Measurements from ENCODE around the gene FARP1.

The FARP1 gene

GRCh38 chr13:98473135-98473787 lies 330.4 kb downstream of the FARP1 start:
- Histone ChIP-seq H3K4me1 (no peaks in the 10 kb centered on the region), H3K9ac (no peak overlapping the region), H3K36me3 (ENCODE audit: control insufficient read depth, insufficient read depth, low read length) (no peaks in the 10 kb centered on the region), H3K4me2 (ENCODE audit: low read length) (no peak overlapping the region), H3K4me3 (ENCODE audit: low read depth, low read length) (no peak overlapping the region), H2AFZ (no peak overlapping the region), H3K27me3 (ENCODE audit: control insufficient read depth, insufficient read depth, low read length) (no peaks in the 10 kb centered on the region), H3K79me2 (peaks cover 12% of the 10 kb centered on the region), H3K27ac (no peak overlapping the region), H3K9me3 (ENCODE audit: control insufficient read depth, low read length) (no peaks in the 10 kb centered on the region)
- TF ChIP-seq CTCF (IDR thresholded peaks at IDR 0.05): no peak

- Histone ChIP-seq H3K9me3 (ENCODE audit: control insufficient read depth, low read length) (no peaks in the 10 kb centered on the region), H3K4me3 (ENCODE audit: low read depth, low read length) (no peak overlapping the region), H3K27ac (no peak overlapping the region), H3K36me3 (ENCODE audit: control insufficient read depth, insufficient read depth, low read length) (no peaks in the 10 kb centered on the region), H2AFZ (no peak overlapping the region), H3K9ac (no peak overlapping the region), H3K4me1 (no peaks in the 10 kb centered on the region), H3K27me3 (ENCODE audit: control insufficient read depth, insufficient read depth, low read length) (no peaks in the 10 kb centered on the region), H3K79me2 (peaks cover 12% of the 10 kb centered on the region), H3K4me2 (ENCODE audit: low read length) (no peak overlapping the region)
- TF ChIP-seq CTCF (IDR thresholded peaks at IDR 0.05): no peak
Observed at GRCh38 chr13:98473788-98474144, 330.9 kb downstream of the FARP1 start.

- Histone ChIP-seq H3K27me3 (ENCODE audit: control insufficient read depth, insufficient read depth, low read length) (no peaks in the 10 kb centered on the region), H3K79me2 (peaks cover 12% of the 10 kb centered on the region), H3K4me3 (ENCODE audit: low read depth, low read length) (no peak overlapping the region), H2AFZ (no peak overlapping the region), H3K9ac (no peak overlapping the region), H3K27ac (no peak overlapping the region), H3K4me2 (ENCODE audit: low read length) (no peak overlapping the region), H3K36me3 (ENCODE audit: control insufficient read depth, insufficient read depth, low read length) (no peaks in the 10 kb centered on the region), H3K4me1 (no peaks in the 10 kb centered on the region), H3K9me3 (ENCODE audit: control insufficient read depth, low read length) (no peaks in the 10 kb centered on the region)
- no peak for TF ChIP-seq CTCF (IDR thresholded peaks at IDR 0.05)
Observed at GRCh38 chr13:98474292-98474691, 331.4 kb downstream of the FARP1 start.

GRCh38 chr13:98474761-98475160 lies 331.9 kb downstream of the FARP1 start:
- Histone ChIP-seq H3K79me2 (peaks cover 12% of the 10 kb centered on the region), H3K9me3 (ENCODE audit: control insufficient read depth, low read length) (no peaks in the 10 kb centered on the region), H3K36me3 (ENCODE audit: control insufficient read depth, insufficient read depth, low read length) (no peaks in the 10 kb centered on the region), H3K27ac (no peak overlapping the region), H2AFZ (no peak overlapping the region), H3K27me3 (ENCODE audit: control insufficient read depth, insufficient read depth, low read length) (no peaks in the 10 kb centered on the region), H3K4me1 (no peaks in the 10 kb centered on the region), H3K4me3 (ENCODE audit: low read depth, low read length) (no peak overlapping the region), H3K9ac (no peak overlapping the region), H3K4me2 (ENCODE audit: low read length) (no peak overlapping the region)
- no peak for TF ChIP-seq CTCF (IDR thresholded peaks at IDR 0.05)

GRCh38 chr13:98475522-98475921 lies 332.6 kb downstream of the FARP1 start:
- Histone ChIP-seq H3K27me3 (ENCODE audit: control insufficient read depth, insufficient read depth, low read length) (no peaks in the 10 kb centered on the region), H2AFZ (no peak overlapping the region), H3K4me1 (no peaks in the 10 kb centered on the region), H3K9ac (no peak overlapping the region), H3K27ac (no peak overlapping the region), H3K4me2 (ENCODE audit: low read length) (no peak overlapping the region), H3K9me3 (ENCODE audit: control insufficient read depth, low read length) (no peaks in the 10 kb centered on the region), H3K4me3 (ENCODE audit: low read depth, low read length) (no peak overlapping the region), H3K79me2 (peaks cover 12% of the 10 kb centered on the region), H3K36me3 (ENCODE audit: control insufficient read depth, insufficient read depth, low read length) (no peaks in the 10 kb centered on the region)
- TF ChIP-seq CTCF (IDR thresholded peaks at IDR 0.05): no peak

Measured in parathyroid adenoma (tissue), 2 donors.